BLaER1 treated with 17β-estradiol and CSF1 and Interleukin-3, amounts not matched to agents 10 nM and 100 nM (cell line): ENCODE results near the gene GRAMD1B.
A peak's percentile ranks its signal among the peaks of the same experiment; 100 is the strongest.

Source experiments
- H3K27ac ChIP-seq, 11 experiments: shearing (Covaris generic); formaldehyde crosslinking; 2 replicates each; pipeline ENCODE4 v1.8.1; 2022
- H3K27me3 ChIP-seq, 11 experiments: shearing (Covaris generic); formaldehyde crosslinking; 2 replicates each; pipeline ENCODE4 v1.8.1; 2022
- H3K36me3 ChIP-seq, 11 experiments: shearing (Covaris generic); formaldehyde crosslinking; 2 replicates each; pipeline ENCODE4 v1.8.1; 2022
- H3K4me1 ChIP-seq, 10 experiments: shearing (Covaris generic); formaldehyde crosslinking; 2 replicates each; pipeline ENCODE4 v1.8.1; 2022
- H3K4me2 ChIP-seq, 11 experiments: shearing (Covaris generic); formaldehyde crosslinking; 2 replicates each; pipeline ENCODE4 v1.8.1; 2022
- H3K4me3 ChIP-seq, 10 experiments: shearing (Covaris generic); formaldehyde crosslinking; 2 replicates each; pipeline ENCODE4 v1.8.1; 2022
- H3K9ac ChIP-seq, 11 experiments: shearing (Covaris generic); formaldehyde crosslinking; 2 replicates each; pipeline ENCODE4 v1.8.1; 2022
- H3K9me3 ChIP-seq, 11 experiments: shearing (Covaris generic); formaldehyde crosslinking; replicated peaks in 1 of 11; 2 replicates each; pipeline ENCODE4 v1.8.1; 2022
- H4K20me1 ChIP-seq, 11 experiments: shearing (Covaris generic); formaldehyde crosslinking; 2 replicates each; pipeline ENCODE4 v1.8.1; 2022
- Cebpa-rat ChIP-seq, 11 experiments: shearing (Covaris generic); IDR thresholded peaks; 2 replicates each; pipeline ENCODE4 v1.8.1; 2022

The GRAMD1B gene

DNA sequence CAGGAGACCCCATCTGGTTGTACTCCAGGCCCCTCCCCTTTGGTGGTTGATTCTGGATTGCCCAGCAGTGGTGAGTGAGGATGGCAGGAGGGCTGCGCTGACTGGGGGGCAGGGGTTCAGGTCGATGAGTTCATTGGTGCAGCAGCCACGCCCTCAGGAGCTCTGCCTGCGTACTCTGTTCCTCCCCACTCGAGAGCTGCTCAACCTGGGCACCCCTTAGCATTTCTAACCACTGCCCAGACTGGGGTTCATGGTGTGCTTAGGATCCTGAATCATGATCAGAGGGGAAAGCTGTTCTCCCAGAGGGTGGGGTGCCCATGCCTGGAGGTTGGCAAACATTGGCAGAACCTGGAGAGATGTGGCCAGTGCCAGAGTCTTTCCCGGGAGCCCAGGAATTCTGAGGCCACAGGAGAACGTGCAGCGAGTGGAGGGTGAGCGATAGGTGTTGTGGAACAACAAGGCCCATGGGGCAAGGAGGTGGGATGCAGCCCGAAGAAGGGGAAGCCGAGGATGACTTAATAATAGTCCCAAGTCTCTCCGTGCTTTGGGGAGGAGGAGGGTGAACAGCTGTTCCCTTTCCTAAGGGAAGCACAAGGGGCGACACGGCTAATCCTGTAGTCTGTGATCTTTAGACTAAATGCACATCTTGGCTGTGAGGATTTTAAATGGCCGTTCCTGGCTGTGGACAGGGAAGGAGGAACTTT is 148.9 kb downstream of the GRAMD1B start:
- H3K9me3 ChIP-seq: no peaks in the 10 kb centered on the region
- no peaks in the 10 kb centered on the region; a peak in 1 of 22 replicates for H3K36me3 ChIP-seq
- H3K9ac ChIP-seq: no peak overlapping the region
- H4K20me1 ChIP-seq: peaks cover 0 to 56% (median 11%) of the 10 kb centered on the region in 11 experiments; a peak in 14 of 22 replicates
- H3K4me1 ChIP-seq: peaks cover 15 to 45% (median 31%) of the 10 kb centered on the region in 10 experiments
- H3K4me3 ChIP-seq: no peak overlapping the region
- no peak overlapping the region for H3K4me2 ChIP-seq
- TF ChIP-seq Cebpa-rat (IDR thresholded peaks at IDR 0.05): no peak
- H3K27me3 ChIP-seq: no peaks in the 10 kb centered on the region
- no peak overlapping the region for H3K27ac ChIP-seq

DNA sequence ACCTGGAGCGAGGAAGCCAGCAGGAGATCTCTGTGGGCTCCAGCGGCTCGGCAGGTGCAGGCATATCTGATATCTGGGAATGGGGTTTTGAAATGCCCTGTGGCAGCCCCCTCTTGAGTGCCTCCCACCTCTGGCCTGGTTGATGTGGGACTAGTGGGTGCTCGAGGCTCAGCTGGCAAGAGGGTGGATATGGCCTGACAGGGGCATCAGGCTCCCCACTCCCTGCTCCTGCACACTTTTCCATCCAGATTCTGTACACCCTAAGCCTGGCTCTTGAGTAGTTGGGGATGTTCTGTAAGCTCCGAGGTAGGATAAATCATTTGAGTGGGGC is 149.4 kb downstream of the GRAMD1B start:
- Histone ChIP-seq H3K27me3 (no peaks in the 10 kb centered on the region), H3K4me3 (no peak overlapping the region), H4K20me1 (peaks cover 0 to 51% (median 11%) of the 10 kb centered on the region in 11 experiments; a peak in 13 of 22 replicates), H3K4me2 (no peak overlapping the region), H3K9ac (no peak overlapping the region), H3K9me3 (no peaks in the 10 kb centered on the region), H3K4me1 (peaks cover 15 to 45% (median 32%) of the 10 kb centered on the region in 10 experiments), H3K27ac (no peak overlapping the region), H3K36me3 (no peaks in the 10 kb centered on the region; a peak in 1 of 22 replicates)
- TF ChIP-seq Cebpa-rat (IDR thresholded peaks at IDR 0.05): no peak

DNA sequence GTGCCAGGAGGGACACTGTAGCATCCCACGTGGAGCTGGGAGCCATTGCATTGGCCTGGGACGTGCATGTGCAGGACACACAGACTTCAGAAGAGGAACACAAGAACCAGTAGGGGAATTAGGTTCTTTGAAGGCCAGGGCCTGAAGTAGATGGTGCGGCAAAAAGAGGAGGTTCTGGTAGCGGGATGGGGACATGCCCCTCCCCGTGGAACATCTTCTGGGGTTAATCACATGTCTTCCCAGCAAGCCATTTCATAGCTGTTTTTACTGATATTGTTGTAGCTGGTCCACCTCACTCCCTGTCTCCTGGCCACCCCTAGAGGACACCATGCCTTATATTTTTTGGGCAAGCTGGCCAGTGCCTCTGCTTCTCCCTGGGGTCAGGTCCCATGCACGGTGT is 150.1 kb downstream of the GRAMD1B start:
- TF ChIP-seq Cebpa-rat (IDR thresholded peaks at IDR 0.05): no peak
- Histone ChIP-seq H3K27ac (no peak overlapping the region), H3K9ac (no peak overlapping the region), H3K36me3 (no peaks in the 10 kb centered on the region; a peak in 1 of 22 replicates), H3K4me2 (peak overlapping the region in 7 of 11 experiments; percentile 3 to 76 (median 31); a peak in 12 of 22 replicates), H4K20me1 (peaks cover 0 to 45% (median 11%) of the 10 kb centered on the region in 11 experiments; a peak in 13 of 22 replicates), H3K4me1 (peaks cover 21 to 45% (median 36%) of the 10 kb centered on the region in 10 experiments), H3K9me3 (no peaks in the 10 kb centered on the region), H3K27me3 (no peaks in the 10 kb centered on the region), H3K4me3 (no peak overlapping the region)

DNA sequence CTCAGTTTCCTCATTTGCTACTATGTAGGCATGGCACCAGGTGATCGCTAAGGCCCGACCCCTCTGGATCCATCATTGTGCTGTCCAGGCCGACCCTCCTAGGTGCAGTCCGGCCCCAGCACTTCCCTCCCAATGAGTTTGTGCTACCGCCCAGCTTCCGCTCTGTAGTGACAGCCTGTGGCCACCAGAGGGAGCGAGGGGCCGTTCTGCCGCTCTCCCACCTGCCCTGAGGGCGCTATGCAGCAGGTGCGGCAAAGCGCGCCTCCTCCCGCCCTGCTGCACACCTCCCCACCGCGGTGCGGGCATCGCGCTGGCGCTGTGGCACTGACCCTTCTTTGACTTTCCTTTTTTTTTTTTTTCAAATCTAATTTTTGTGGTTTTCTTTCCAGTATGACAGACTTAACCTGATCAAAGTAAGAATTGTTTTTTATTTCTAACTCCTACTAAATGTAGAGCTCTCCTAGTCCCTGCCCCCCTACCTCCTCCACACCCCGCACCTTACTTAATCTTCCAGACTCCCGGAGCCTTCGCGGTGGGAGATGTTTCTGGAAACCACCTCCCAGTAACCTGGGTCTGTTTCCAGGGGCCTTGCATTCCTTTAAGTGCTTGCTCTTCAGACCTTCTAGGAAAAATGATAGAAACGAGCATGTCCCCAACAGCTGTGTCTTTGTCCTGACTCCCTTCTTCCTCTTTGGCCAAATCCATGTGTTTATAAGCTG is 150.6 kb downstream of the GRAMD1B start:
- no peaks in the 10 kb centered on the region for H3K27me3 ChIP-seq
- peaks cover 23 to 45% (median 35%) of the 10 kb centered on the region in 10 experiments for H3K4me1 ChIP-seq
- H3K36me3 ChIP-seq: no peaks in the 10 kb centered on the region; a peak in 1 of 22 replicates
- H4K20me1 ChIP-seq: peaks cover 0 to 45% (median 11%) of the 10 kb centered on the region in 11 experiments; a peak in 13 of 22 replicates
- no peak for TF ChIP-seq Cebpa-rat (IDR thresholded peaks at IDR 0.05)
- H3K9ac ChIP-seq: no peak overlapping the region
- H3K9me3 ChIP-seq: no peaks in the 10 kb centered on the region
- H3K4me3 ChIP-seq: no peak overlapping the region
- H3K4me2 ChIP-seq: peak overlapping the region in 9 of 11 experiments; percentile 3 to 76 (median 31); a peak in 14 of 22 replicates
- H3K27ac ChIP-seq: no peak overlapping the region

DNA sequence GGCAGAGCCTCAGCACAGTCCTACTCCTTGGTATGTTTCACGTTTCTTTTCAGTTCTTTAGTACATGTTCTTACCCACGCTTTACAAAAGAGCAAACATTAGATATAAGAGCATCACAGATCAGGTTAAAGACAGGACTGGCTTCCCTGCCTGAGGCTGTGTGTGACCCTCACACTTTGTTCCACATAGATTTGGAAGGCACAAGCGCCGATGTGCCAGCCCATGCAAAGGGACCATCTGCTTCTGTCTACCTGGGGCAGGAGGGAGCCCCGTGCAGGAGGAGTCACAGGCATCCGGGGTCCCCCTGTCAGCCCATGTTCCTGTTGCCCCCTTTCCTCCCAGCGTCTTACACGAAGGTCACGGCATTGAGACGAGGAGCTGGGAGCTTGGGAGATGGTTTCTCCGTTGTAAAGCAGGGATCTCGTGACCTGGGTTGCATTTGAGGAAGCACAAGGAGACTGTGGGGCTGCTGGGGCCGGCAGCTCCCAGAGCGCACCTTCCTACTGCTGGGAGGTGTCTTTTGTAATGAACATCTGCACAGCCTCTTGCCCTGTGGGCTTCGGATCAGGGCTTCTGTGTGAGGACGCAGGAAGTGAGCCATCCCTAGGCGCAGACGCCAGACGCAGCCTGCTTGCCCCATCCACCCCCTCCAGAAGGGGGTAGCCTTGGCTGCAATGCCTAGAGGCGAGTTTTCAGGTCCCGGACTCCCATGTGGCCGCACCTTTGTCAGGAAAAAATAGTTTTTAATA is 151.8 kb downstream of the GRAMD1B start:
- Histone ChIP-seq H3K9me3 (no peaks in the 10 kb centered on the region), H3K4me2 (no peak overlapping the region), H3K27ac (no peak overlapping the region), H3K36me3 (no peaks in the 10 kb centered on the region; a peak in 1 of 22 replicates), H3K27me3 (no peaks in the 10 kb centered on the region), H3K4me3 (no peak overlapping the region), H3K4me1 (peaks cover 12 to 45% (median 25%) of the 10 kb centered on the region in 10 experiments), H4K20me1 (peaks cover 0 to 46% (median 10%) of the 10 kb centered on the region in 11 experiments; a peak in 12 of 22 replicates), H3K9ac (no peak overlapping the region)
- no peak for TF ChIP-seq Cebpa-rat (IDR thresholded peaks at IDR 0.05)

DNA sequence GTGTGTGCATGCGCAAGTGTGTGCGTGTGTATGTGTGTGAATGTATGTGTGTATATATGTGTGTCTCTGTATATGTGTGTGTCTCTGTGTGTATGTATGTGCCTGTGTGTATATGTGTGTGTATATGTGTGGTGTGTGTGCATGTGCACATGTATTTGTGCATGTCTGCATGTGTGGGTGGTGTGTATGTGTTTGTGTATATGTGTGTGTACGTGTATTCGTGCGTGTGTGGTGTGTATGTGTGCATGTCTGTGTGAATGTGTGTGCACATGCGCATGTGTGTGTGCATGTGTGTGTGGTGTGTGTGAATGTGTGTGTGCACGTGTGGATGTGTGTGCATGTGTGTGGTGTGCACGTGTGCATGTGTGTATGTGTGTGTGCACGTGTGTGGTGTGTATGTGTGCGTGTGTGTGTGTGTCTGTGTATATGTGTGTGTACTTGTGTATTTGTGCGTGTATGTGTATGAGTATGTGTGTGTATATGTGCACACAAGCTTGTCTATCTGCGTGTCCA is 153.0 kb downstream of the GRAMD1B start:
- H3K4me1 ChIP-seq: peaks cover 11 to 39% (median 23%) of the 10 kb centered on the region in 10 experiments
- H3K36me3 ChIP-seq: no peaks in the 10 kb centered on the region; a peak in 1 of 22 replicates
- H3K9me3 ChIP-seq: no peaks in the 10 kb centered on the region
- H3K27ac ChIP-seq: no peak overlapping the region
- H3K4me3 ChIP-seq: no peak overlapping the region
- no peak overlapping the region for H3K4me2 ChIP-seq
- H3K27me3 ChIP-seq: no peaks in the 10 kb centered on the region
- H3K9ac ChIP-seq: no peak overlapping the region
- TF ChIP-seq Cebpa-rat (IDR thresholded peaks at IDR 0.05): no peak
- H4K20me1 ChIP-seq: peaks cover 0 to 47% (median 8%) of the 10 kb centered on the region in 11 experiments; a peak in 12 of 22 replicates

DNA sequence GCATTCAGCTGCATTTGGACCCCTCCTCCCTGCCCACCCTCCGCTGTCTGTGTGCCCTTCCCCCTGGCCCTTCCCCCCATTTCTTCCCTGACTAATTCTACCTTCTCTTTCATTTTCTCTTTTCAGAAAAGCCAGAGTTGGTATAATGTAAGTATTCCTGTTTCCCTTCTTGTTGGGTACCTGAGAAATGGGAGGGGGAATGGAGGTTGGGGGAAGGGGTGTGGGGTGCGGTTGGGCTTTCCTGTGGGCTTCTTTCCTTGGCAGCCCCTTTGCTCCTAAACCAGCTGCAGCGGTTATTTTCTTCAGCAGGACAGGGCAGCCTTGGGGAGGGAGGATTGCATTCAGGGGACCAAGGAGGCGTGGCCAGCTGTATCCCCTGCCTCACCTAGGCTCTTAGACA is 154.1 kb downstream of the GRAMD1B start:
- Histone ChIP-seq H3K4me3 (no peak overlapping the region), H3K4me2 (peak overlapping the region in 8 of 11 experiments; percentile 28 to 72 (median 53); a peak in 16 of 22 replicates), H3K4me1 (peaks cover 11 to 39% (median 23%) of the 10 kb centered on the region in 10 experiments), H4K20me1 (peaks cover 0 to 39% (median 8%) of the 10 kb centered on the region in 11 experiments; a peak in 12 of 22 replicates), H3K9me3 (no peaks in the 10 kb centered on the region), H3K9ac (no peak overlapping the region), H3K27ac (no peak overlapping the region), H3K36me3 (peaks cover 0 to 6% (median 0%) of the 10 kb centered on the region in 11 experiments; a peak in 1 of 22 replicates), H3K27me3 (no peaks in the 10 kb centered on the region)
- no peak for TF ChIP-seq Cebpa-rat (IDR thresholded peaks at IDR 0.05)

DNA sequence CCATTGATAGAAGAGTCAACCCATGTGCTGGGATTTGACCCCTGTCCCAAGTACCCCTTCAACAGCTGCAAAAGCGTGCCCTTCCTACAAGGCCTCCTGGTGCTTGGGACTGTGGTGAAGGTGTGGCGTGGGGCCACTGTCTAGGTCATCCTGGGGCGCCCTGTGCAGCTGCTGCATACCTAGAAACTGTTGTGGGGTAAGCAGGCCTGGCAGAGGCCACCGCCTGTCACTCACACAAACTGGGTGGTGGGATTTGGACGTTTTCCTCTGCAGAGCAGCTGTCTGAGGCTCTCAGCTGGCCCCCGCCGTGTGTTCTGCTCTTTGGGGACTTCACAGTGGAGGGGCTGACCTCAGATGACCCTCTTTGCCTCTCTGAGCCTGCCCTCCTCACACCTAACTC is 154.7 kb downstream of the GRAMD1B start:
- H3K27ac ChIP-seq: 0 out of 22 replicates have a peak overlapping the region, but pooled peaks of 1 of the 11 experiments have one; percentile 1
- no peak for TF ChIP-seq Cebpa-rat (IDR thresholded peaks at IDR 0.05)
- H4K20me1 ChIP-seq: peaks cover 0 to 36% (median 8%) of the 10 kb centered on the region in 11 experiments; a peak in 12 of 22 replicates
- no peak overlapping the region for H3K9ac ChIP-seq
- no peaks in the 10 kb centered on the region for H3K9me3 ChIP-seq
- no peaks in the 10 kb centered on the region for H3K27me3 ChIP-seq
- peaks cover 14 to 39% (median 23%) of the 10 kb centered on the region in 10 experiments for H3K4me1 ChIP-seq
- H3K36me3 ChIP-seq: peaks cover 0 to 6% (median 0%) of the 10 kb centered on the region in 11 experiments; a peak in 1 of 22 replicates
- no peak overlapping the region for H3K4me3 ChIP-seq
- H3K4me2 ChIP-seq: peak overlapping the region; percentile 0 to 72 (median 47); a peak in 19 of 22 replicates
